SK-N-SH (cell line): ENCODE measurements around the gene NFATC3.

ENCODE experiments used
- EP300 ChIP-seq, 2 experiments: IDR thresholded peaks; 2 replicates each; pipeline versions ENCODE4 v1.4.0 to v1.6.1; 2012; ENCODE audit warnings: borderline replicate concordance in 1 of 2, low read depth in 1 of 2, low read length in 1 of 2
- FOXJ3 ChIP-seq: sonication (generic); formaldehyde crosslinking; IDR thresholded peaks from 2 replicates; pipeline ENCODE4 v1.5.1; 2020; ENCODE audit warnings: mild to moderate bottlenecking, missing genetic modification reagents
- JUND ChIP-seq: IDR thresholded peaks from 2 replicates; pipeline ENCODE4 v1.4.0; 2012
- MXI1 ChIP-seq: IDR thresholded peaks from 2 replicates; pipeline ENCODE4 v1.6.1; 2012; ENCODE audit warnings: mild to moderate bottlenecking, low read depth, low read length, improper control_type of control experiment
- POLR2AphosphoS5 ChIP-seq: IDR thresholded peaks from 2 replicates; pipeline ENCODE4 v1.6.1; 2012; ENCODE audit warnings: low read depth, low read length
- SMC3 ChIP-seq: IDR thresholded peaks from 2 replicates; pipeline ENCODE4 v1.6.1; 2012; ENCODE audit warnings: low read depth, low read length, improper control_type of control experiment
- TAF1 ChIP-seq: IDR thresholded peaks from 2 replicates; pipeline ENCODE4 v1.6.1; 2012; ENCODE audit warnings: low read depth, mild to moderate bottlenecking, low read length, moderate library complexity, borderline replicate concordance
- TF ChIP-seq, protein P1 (sequence below): fragments of 150-350 bp; IDR thresholded peaks from 2 replicates; pipeline ENCODE4 v1.6.1; 2016; ENCODE audit warnings: mild to moderate bottlenecking, low read depth, low read length
- TF ChIP-seq, protein P2 (sequence below): fragments of 200-600 bp; sonication (generic); IDR thresholded peaks from 2 replicates; pipeline ENCODE4 v1.6.1; 2017; ENCODE audit warnings: antibody characterized with exemption, mild to moderate bottlenecking, moderate library complexity
- TF ChIP-seq, protein P3 (sequence below): IDR thresholded peaks from 2 replicates; pipeline ENCODE4 v1.6.1; 2012; ENCODE audit warnings: mild to moderate bottlenecking, low read depth, low read length, moderate library complexity

DNA sequence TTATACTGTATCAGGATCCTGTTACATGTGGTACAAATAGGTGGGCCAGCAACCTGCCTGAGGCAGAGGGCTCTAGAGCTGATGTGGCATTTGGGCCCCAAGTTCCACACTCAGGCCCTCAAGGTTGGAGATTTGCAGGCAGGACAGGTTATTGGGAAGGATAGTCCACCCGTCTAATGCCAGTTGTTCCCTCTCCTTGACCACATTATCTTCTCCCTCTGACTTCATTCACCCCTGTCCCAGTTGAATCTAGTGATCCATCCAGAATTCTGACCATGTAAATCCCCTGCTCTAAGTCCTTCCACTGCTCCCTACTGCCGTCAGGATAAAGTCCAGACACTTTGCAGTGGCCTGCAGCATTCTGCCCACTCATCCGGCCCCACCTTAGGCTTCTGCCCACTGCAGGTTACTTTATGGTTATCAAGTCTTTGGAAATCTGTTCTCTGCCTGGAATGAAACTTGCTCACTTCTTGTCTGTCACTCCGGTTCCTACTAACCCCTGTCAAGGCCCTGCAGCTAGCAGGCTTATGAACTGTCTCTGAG lies 1.9 kb upstream of the NFATC3 start:
- TF ChIP-seq, protein P1, sequence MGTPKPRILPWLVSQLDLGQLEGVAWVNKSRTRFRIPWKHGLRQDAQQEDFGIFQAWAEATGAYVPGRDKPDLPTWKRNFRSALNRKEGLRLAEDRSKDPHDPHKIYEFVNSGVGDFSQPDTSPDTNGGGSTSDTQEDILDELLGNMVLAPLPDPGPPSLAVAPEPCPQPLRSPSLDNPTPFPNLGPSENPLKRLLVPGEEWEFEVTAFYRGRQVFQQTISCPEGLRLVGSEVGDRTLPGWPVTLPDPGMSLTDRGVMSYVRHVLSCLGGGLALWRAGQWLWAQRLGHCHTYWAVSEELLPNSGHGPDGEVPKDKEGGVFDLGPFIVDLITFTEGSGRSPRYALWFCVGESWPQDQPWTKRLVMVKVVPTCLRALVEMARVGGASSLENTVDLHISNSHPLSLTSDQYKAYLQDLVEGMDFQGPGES, result no peak
- TF ChIP-seq, protein P2, sequence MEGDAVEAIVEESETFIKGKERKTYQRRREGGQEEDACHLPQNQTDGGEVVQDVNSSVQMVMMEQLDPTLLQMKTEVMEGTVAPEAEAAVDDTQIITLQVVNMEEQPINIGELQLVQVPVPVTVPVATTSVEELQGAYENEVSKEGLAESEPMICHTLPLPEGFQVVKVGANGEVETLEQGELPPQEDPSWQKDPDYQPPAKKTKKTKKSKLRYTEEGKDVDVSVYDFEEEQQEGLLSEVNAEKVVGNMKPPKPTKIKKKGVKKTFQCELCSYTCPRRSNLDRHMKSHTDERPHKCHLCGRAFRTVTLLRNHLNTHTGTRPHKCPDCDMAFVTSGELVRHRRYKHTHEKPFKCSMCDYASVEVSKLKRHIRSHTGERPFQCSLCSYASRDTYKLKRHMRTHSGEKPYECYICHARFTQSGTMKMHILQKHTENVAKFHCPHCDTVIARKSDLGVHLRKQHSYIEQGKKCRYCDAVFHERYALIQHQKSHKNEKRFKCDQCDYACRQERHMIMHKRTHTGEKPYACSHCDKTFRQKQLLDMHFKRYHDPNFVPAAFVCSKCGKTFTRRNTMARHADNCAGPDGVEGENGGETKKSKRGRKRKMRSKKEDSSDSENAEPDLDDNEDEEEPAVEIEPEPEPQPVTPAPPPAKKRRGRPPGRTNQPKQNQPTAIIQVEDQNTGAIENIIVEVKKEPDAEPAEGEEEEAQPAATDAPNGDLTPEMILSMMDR, result no peak
- TF ChIP-seq POLR2AphosphoS5, result no peak
- no peak for TF ChIP-seq MXI1
- TF ChIP-seq FOXJ3 (CRISPR knock-in tag), result no peak
- no peak for TF ChIP-seq JUND
- TF ChIP-seq EP300 (IDR thresholded peaks at IDR 0.05; ENCODE audit: borderline replicate concordance in 1 of 2, low read depth in 1 of 2, low read length in 1 of 2), result no peak
- TF ChIP-seq, protein P3, sequence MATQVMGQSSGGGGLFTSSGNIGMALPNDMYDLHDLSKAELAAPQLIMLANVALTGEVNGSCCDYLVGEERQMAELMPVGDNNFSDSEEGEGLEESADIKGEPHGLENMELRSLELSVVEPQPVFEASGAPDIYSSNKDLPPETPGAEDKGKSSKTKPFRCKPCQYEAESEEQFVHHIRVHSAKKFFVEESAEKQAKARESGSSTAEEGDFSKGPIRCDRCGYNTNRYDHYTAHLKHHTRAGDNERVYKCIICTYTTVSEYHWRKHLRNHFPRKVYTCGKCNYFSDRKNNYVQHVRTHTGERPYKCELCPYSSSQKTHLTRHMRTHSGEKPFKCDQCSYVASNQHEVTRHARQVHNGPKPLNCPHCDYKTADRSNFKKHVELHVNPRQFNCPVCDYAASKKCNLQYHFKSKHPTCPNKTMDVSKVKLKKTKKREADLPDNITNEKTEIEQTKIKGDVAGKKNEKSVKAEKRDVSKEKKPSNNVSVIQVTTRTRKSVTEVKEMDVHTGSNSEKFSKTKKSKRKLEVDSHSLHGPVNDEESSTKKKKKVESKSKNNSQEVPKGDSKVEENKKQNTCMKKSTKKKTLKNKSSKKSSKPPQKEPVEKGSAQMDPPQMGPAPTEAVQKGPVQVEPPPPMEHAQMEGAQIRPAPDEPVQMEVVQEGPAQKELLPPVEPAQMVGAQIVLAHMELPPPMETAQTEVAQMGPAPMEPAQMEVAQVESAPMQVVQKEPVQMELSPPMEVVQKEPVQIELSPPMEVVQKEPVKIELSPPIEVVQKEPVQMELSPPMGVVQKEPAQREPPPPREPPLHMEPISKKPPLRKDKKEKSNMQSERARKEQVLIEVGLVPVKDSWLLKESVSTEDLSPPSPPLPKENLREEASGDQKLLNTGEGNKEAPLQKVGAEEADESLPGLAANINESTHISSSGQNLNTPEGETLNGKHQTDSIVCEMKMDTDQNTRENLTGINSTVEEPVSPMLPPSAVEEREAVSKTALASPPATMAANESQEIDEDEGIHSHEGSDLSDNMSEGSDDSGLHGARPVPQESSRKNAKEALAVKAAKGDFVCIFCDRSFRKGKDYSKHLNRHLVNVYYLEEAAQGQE, result no peak
- TF ChIP-seq TAF1, result no peak
- TF ChIP-seq SMC3, result no peak
